CD4-positive, alpha-beta T cell (primary cell): ENCODE data around the gene CRTC1. TPM values are rescaled to one million over a fixed set of nuclear protein-coding genes. Genes with fewer than 3 reads are reported as not detected.

Source experiments
- ATAC-seq: fragments of 200-7000 bp; cut with Tn5 transposase; one replicate; pipeline ENCODE4 v1.10.0; 2022; ENCODE audit warnings: mild to moderate bottlenecking; ENCODE audit not compliant: poor library complexity
- CTCF ChIA-PET: fragments of 350-600 bp; sonication (Branson Sonifier 250); formaldehyde crosslinking; loops from one replicate; lab custom pipeline; 2021; ENCODE audit warnings: antibody characterized with exemption, inconsistent platforms; lab: Charles Lee
- POLR2A ChIA-PET: fragments of 350-600 bp; sonication (Branson Sonifier 250); formaldehyde crosslinking; loops from one replicate; lab custom pipeline; 2021; ENCODE audit warnings: antibody characterized with exemption, inconsistent platforms; lab: Charles Lee
- DNase-seq, 14 experiments: peaks; one replicate each; pipeline ENCODE4 v3.0.0-alpha.2; 2013 to 2020; ENCODE audit warnings: mixed read lengths in 2 of 14
- H3K27ac ChIP-seq, 2 donors: one replicate each; pipeline versions ENCODE4 v1.5.1 to v1.7.0; 2013; ENCODE audit warnings: low read length in 2 of 2, low read depth in 1 of 2, mild to moderate bottlenecking in 1 of 2
- H3K27me3 ChIP-seq, 2 experiments: 1 replicate in 1 of 2; 2 replicates in 1 of 2; pipeline versions ENCODE4 v1.6.1 to v1.7.0; 2013; ENCODE audit warnings: low read length in 2 of 2, control low read depth in 1 of 2, mild to moderate bottlenecking in 1 of 2, moderate library complexity in 1 of 2; ENCODE audit not compliant: insufficient read depth in 2 of 2, control insufficient read depth in 1 of 2
- H3K36me3 ChIP-seq: one replicate; pipeline ENCODE4 v1.6.1; 2013; ENCODE audit warnings: low read length, control low read depth; ENCODE audit not compliant: insufficient read depth
- H3K4me1 ChIP-seq: one replicate; pipeline ENCODE4 v1.6.1; 2013; ENCODE audit warnings: low read length, control low read depth; ENCODE audit not compliant: insufficient read depth
- H3K4me3 ChIP-seq: one replicate; pipeline ENCODE4 v1.5.1; 2013; ENCODE audit warnings: mild to moderate bottlenecking, low read length, moderate library complexity
- H3K9me3 ChIP-seq, 2 experiments: 1 replicate in 1 of 2; 2 replicates in 1 of 2; pipeline versions ENCODE4 v1.6.1 to v1.7.0; 2013; ENCODE audit warnings: low read length in 2 of 2, mild to moderate bottlenecking in 2 of 2, control low read depth in 1 of 2, moderate library complexity in 1 of 2; ENCODE audit not compliant: control insufficient read depth in 1 of 2, insufficient read depth in 1 of 2
- H3K27ac Mint-ChIP-seq: one replicate; pipeline ENCODE4 v1.8.0; 2020; ENCODE audit warnings: mixed read lengths
- H3K27me3 Mint-ChIP-seq: one replicate; pipeline ENCODE4 v1.8.0; 2021; ENCODE audit warnings: mixed read lengths
- H3K36me3 Mint-ChIP-seq: one replicate; pipeline ENCODE4 v1.8.0; 2021; ENCODE audit warnings: low read depth, mixed read lengths
- H3K4me1 Mint-ChIP-seq: one replicate; pipeline ENCODE4 v1.8.0; 2021; ENCODE audit warnings: low read depth, mixed read lengths
- H3K4me3 Mint-ChIP-seq: one replicate; pipeline ENCODE4 v1.8.0; 2020; ENCODE audit warnings: mild to moderate bottlenecking, mixed read lengths
- H3K9me3 Mint-ChIP-seq: one replicate; pipeline ENCODE4 v1.8.0; 2020; ENCODE audit warnings: mixed read lengths
- CTCF ChIP-seq: fragments of 200-600 bp; IDR thresholded peaks from one replicate; pipeline ENCODE4 v1.8.0; 2022; ENCODE audit warnings: antibody characterized with exemption, mild to moderate bottlenecking
- intact Hi-C, 2 experiments: fragments of 100-400 bp; cut with DNase I in 1 of 2; cut with micrococcal nuclease in 1 of 2; formaldehyde crosslinking; loops; one replicate each; pipeline versions ENCODE4 v1.15.1 to v1.9.0; 2023 to 2025; cut with DNase I, micrococcal nuclease
- total RNA-seq, 174 experiments: library from RNA in 2 of 174; stranded (reverse) in 2 of 174; gene quantifications; one replicate each; pipeline ENCODE4 v1.2.3 and lab custom pipeline; 2021 to 2026

CRTC1 gene
- total RNA-seq, 2 experiments from 2014 or later, result 11.8 to 12.2 TPM

- no peaks in the 10 kb centered on the region for H3K4me1 Mint-ChIP-seq
- Histone ChIP-seq H3K27ac (no peak overlapping the region), H3K36me3 (peaks cover 20% of the 10 kb centered on the region), H3K9me3 (no peaks in the 10 kb centered on the region), H3K27me3 (no peaks in the 10 kb centered on the region), H3K4me3 (no peak overlapping the region), H3K4me1 (no peaks in the 10 kb centered on the region)
- no peaks in the 10 kb centered on the region for H3K27me3 Mint-ChIP-seq
- H3K27ac Mint-ChIP-seq, result no peak overlapping the region
- DNase-seq (no peak), ATAC-seq (no peak)
- POLR2A ChIA-PET, result no interaction called here
- H3K9me3 Mint-ChIP-seq, result no peaks in the 10 kb centered on the region
- no peak for TF ChIP-seq CTCF
- no peak overlapping the region for H3K4me3 Mint-ChIP-seq
- intact Hi-C loops, result loop anchor here in 1 of 2 experiments (5.0 kb wide), 1 partner anchor 219 kb away; no protein-coding TSS in a partner anchor
- H3K36me3 Mint-ChIP-seq, result peaks cover 21% of the 10 kb centered on the region
- CTCF ChIA-PET, result interaction anchor here (0.6 to 1.3 kb wide), 2 partner anchors 30 to 1605 kb away, joined by 3 read pairs; no protein-coding TSS in a partner anchor
These were observed 12.0 kb upstream of the CRTC1 start for GRCh38 chr19:18671303-18672043.

GRCh38 chr19:18672044-18672451, 11.4 kb upstream of the CRTC1 start:
- ATAC-seq (no peak), DNase-seq (no peak)
- no peaks in the 10 kb centered on the region for H3K27me3 Mint-ChIP-seq
- no peak for TF ChIP-seq CTCF
- no peak overlapping the region for H3K27ac ChIP-seq
- ChIA-PET CTCF (interaction anchor here (1.0 to 1.3 kb wide), 2 partner anchors 29 to 78 kb away, joined by 3 read pairs; no protein-coding TSS in a partner anchor), POLR2A (no interaction called here)
- peaks cover 20% of the 10 kb centered on the region for H3K36me3 ChIP-seq
- no peaks in the 10 kb centered on the region for H3K9me3 Mint-ChIP-seq
- no peaks in the 10 kb centered on the region for H3K9me3 ChIP-seq
- H3K4me1 Mint-ChIP-seq, result no peaks in the 10 kb centered on the region
- intact Hi-C loops, result loop anchor here in 1 of 2 experiments (5.0 kb wide), 1 partner anchor 220 kb away; no protein-coding TSS in a partner anchor
- H3K27me3 ChIP-seq, result no peaks in the 10 kb centered on the region
- no peak overlapping the region for H3K27ac Mint-ChIP-seq
- H3K4me1 ChIP-seq, result no peaks in the 10 kb centered on the region
- H3K36me3 Mint-ChIP-seq, result peaks cover 21% of the 10 kb centered on the region
- no peak overlapping the region for H3K4me3 Mint-ChIP-seq
- no peak overlapping the region for H3K4me3 ChIP-seq

GRCh38 chr19:18672606-18673337, 10.7 kb upstream of the CRTC1 start:
- POLR2A ChIA-PET, result no interaction called here

More at GRCh38 chr19:18672606-18673337, 10.7 kb upstream of the CRTC1 start:
- Histone ChIP-seq H3K4me3 (no peak overlapping the region), H3K27me3 (no peaks in the 10 kb centered on the region), H3K36me3 (peaks cover 16% of the 10 kb centered on the region), H3K9me3 (no peaks in the 10 kb centered on the region), H3K27ac (no peak overlapping the region), H3K4me1 (no peaks in the 10 kb centered on the region)
- DNase-seq, result no peak
- Mint-ChIP-seq H3K36me3 (peaks cover 16% of the 10 kb centered on the region), H3K4me3 (no peak overlapping the region), H3K27me3 (no peaks in the 10 kb centered on the region), H3K27ac (no peak overlapping the region), H3K4me1 (no peaks in the 10 kb centered on the region), H3K9me3 (no peaks in the 10 kb centered on the region)
- TF ChIP-seq CTCF, result no peak
- no peak for ATAC-seq
- intact Hi-C loops, result loop anchor here in 1 of 2 experiments (5.0 kb wide), 1 partner anchor 220 kb away; no protein-coding TSS in a partner anchor
- CTCF ChIA-PET, result interaction anchor here (1.0 to 1.3 kb wide), 2 partner anchors 29 to 79 kb away, joined by 3 read pairs; no protein-coding TSS in a partner anchor
